Measurements from ENCODE around the gene APOBEC3G.

The APOBEC3G gene

GRCh38 chr22:39125622-39126021 lies 48.5 kb downstream of the APOBEC3G start:
- no peak overlapping the region for H3K4me3 ChIP-seq (ENCODE audit: low read depth, low read length)
- no peak for DNase-seq (ENCODE audit: low read depth, low spot score)
- in situ Hi-C loops (cut with HindIII; ENCODE audit: low sequenced_read_pairs): no loop called here
- TF ChIP-seq CTCF (IDR thresholded peaks at IDR 0.05; ENCODE audit: low read depth, low read length): no peak

- no peak overlapping the region for H3K4me3 ChIP-seq (ENCODE audit: low read depth, low read length)
- TF ChIP-seq CTCF (IDR thresholded peaks at IDR 0.05; ENCODE audit: low read depth, low read length): no peak
- no peak for DNase-seq (ENCODE audit: low read depth, low spot score)
- in situ Hi-C loops (cut with HindIII; ENCODE audit: low sequenced_read_pairs): no loop called here
Observed at GRCh38 chr22:39128508-39128907, 51.4 kb downstream of the APOBEC3G start.

GRCh38 chr22:39129081-39129480 lies 52.0 kb downstream of the APOBEC3G start:
- in situ Hi-C loops (cut with HindIII; ENCODE audit: low sequenced_read_pairs): no loop called here
- TF ChIP-seq CTCF (IDR thresholded peaks at IDR 0.05; ENCODE audit: low read depth, low read length): no peak
- no peak for DNase-seq (ENCODE audit: low read depth, low spot score)
- no peak overlapping the region for H3K4me3 ChIP-seq (ENCODE audit: low read depth, low read length)

GRCh38 chr22:39129746-39130145 lies 52.7 kb downstream of the APOBEC3G start:
- no peak for TF ChIP-seq CTCF (IDR thresholded peaks at IDR 0.05; ENCODE audit: low read depth, low read length)
- in situ Hi-C loops (cut with HindIII; ENCODE audit: low sequenced_read_pairs): no loop called here
- no peak overlapping the region for H3K4me3 ChIP-seq (ENCODE audit: low read depth, low read length)
- no peak for DNase-seq (ENCODE audit: low read depth, low spot score)

GRCh38 chr22:39130152-39130704 lies 53.2 kb downstream of the APOBEC3G start:
- no peak for TF ChIP-seq CTCF (IDR thresholded peaks at IDR 0.05; ENCODE audit: low read depth, low read length)
- in situ Hi-C loops (cut with HindIII; ENCODE audit: low sequenced_read_pairs): no loop called here

GRCh38 chr22:39130892-39131855 lies 54.1 kb downstream of the APOBEC3G start:
- DNase-seq (ENCODE audit: low read depth, low spot score): no peak
- in situ Hi-C loops (cut with HindIII; ENCODE audit: low sequenced_read_pairs): no loop called here
- H3K4me3 ChIP-seq (ENCODE audit: low read depth, low read length): no peak overlapping the region
- TF ChIP-seq CTCF (IDR thresholded peaks at IDR 0.05; ENCODE audit: low read depth, low read length): no peak

More at GRCh38 chr22:39130152-39130704, 53.2 kb downstream of the APOBEC3G start:
- no peak overlapping the region for H3K4me3 ChIP-seq (ENCODE audit: low read depth, low read length)
- no peak for DNase-seq (ENCODE audit: low read depth, low spot score)
